NCI-H526 (cell line): Measurements from ENCODE around the gene PCA3.

Experiments used
- DNase-seq, 2 experiments: peaks; one replicate each; lab custom pipeline; 2025; lab: John Stamatoyannopoulos, UW

Gene PCA3

GRCh38 chr9:76827296-76828080 lies 63.2 kb downstream of the PCA3 start:
- no peak for DNase-seq

- DNase-seq: no peak
These were observed 64.2 kb downstream of the PCA3 start for GRCh38 chr9:76828447-76828846.

- DNase-seq: no peak
These were observed 71.5 kb downstream of the PCA3 start for GRCh38 chr9:76835571-76836283.
